ENCODE data around the gene GABRG3.
"Not testable (repeated sequence)": the region's sequence is repeated elsewhere in the genome, so short reads cannot be mapped to it uniquely, and the experiment has no call there.

GABRG3 gene

DNA sequence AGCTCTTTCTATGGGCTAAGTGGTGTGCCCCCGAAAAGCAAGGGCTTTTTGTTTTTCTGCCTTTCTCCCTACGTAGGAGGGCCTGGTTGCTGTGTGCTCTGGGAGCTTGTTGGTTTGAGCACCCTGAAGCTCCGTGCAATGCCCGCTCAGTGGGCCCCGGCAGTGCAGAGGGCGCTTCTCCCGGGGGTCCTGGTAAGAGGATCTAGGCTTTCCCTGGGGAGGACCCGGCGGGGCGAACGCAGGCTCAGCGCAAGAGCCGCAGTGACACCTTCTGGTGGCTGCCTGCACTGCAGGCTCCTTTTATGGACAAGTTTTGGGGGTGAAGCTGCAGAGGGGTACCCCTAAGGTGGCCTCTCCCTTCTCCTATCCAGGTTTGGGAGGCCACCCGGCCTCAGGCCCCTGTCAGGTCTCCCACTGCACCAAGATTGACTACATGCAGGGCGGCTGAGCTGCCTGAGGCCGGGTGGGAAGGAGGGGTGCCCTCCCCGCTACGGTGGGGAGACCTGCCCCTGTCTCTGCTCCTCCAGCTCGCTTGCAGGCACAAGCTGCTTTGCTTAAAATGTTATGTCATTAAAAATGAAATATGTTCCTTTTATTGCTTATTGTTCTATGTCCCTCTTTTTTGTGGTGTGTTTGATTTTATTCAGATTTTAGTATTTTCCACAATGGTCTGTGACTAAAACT lies 387.9 kb downstream of the GABRG3 start:
- no peak for DNase-seq

DNA sequence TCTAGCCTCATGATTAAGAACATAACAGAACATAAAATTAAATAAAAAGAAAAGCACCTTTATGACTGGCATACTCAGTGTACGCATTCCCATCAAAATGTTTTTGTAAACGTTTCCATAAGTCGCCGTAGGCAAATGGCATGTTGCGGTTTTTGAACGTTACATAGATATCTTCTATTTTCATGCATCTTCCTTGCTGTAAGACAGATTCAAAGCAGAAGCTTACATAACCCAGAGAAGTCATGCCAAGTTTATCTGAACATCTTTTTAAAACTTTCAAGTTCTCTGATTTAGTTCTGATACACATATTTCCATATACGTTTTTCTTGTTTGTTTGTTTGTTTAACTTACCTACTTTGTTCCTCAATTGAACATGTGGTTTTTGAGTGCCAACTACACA lies 388.6 kb downstream of the GABRG3 start:
- DNase-seq, result no peak

DNA sequence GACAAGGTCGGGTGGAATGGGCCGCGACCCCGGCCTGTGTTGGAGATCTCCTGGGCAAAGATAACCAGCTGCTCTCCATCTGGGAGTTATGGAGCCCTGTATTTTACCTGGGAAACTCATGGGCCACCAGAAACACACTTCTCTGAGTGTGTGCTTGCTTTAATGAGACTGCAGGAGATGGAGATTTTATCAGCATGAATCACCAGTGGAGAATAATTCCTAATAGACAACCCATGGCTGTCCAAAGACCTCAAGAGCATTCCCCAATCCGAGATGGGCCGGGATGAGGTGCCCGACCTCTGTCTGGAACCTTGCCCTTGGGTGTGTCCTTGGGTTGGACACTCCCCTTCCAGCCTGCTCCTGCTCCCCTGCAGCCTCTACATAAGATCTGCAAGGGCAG lies 389.3 kb downstream of the GABRG3 start:
- DNase-seq, result no peak

DNA sequence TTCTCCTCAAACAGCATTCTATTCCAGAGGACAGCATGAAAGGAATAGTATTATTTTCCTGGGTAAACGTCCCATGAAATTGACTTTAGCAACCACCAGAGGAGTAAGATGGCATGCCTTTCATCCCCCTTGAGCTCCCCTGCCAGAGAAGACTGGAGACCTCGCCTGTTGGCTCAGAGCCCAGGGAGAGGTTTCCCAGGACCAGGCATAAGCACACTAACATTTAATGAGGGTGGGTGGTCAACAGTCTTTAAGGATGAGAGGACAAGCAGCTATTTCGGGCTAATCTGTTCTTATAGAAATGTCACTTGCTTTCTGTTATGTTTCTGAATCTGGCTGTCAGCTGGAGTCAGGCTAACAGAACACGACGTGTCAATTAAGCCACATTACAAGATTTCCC lies 390.5 kb downstream of the GABRG3 start:
- DNase-seq, result no peak

DNA sequence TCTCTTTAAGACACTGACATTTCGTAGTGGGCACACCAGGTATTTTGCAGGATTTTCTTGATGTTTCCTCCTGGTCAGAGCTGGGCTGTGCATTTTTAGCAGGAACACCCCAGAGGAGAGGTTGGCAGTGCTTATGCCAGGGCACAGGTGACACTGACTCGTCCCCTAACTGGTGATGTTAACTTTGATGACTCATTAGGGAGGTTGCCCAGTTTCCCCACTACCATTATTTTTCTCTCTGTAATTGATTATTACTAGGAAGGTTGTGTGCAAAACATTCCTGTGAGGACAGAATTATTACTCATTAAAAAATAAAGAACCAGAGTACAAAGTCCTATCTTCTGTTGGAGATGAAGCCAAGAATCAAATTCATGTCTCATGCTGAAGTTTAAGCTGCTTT lies 394.5 kb downstream of the GABRG3 start:
- no peak for DNase-seq

DNA sequence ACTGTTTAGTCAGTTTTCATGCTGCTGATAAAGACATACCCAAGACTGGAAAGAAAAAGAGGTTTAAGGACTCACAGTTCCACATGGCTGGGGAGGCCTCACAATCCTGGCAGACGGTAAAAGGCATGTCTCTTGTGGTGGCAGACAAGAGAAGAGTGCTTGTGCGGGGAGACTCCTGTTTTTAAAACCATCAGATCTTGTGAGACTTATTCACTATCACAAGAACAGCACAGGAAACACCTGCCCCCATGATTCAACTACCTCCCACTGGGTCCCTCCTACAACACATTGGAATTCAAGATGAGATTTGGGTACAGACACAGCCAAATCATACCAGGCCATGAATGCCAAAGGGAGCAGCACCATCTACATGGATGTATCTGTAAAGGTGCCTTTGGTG lies 406.4 kb downstream of the GABRG3 start:
- not testable (repeated sequence) for DNase-seq

DNA sequence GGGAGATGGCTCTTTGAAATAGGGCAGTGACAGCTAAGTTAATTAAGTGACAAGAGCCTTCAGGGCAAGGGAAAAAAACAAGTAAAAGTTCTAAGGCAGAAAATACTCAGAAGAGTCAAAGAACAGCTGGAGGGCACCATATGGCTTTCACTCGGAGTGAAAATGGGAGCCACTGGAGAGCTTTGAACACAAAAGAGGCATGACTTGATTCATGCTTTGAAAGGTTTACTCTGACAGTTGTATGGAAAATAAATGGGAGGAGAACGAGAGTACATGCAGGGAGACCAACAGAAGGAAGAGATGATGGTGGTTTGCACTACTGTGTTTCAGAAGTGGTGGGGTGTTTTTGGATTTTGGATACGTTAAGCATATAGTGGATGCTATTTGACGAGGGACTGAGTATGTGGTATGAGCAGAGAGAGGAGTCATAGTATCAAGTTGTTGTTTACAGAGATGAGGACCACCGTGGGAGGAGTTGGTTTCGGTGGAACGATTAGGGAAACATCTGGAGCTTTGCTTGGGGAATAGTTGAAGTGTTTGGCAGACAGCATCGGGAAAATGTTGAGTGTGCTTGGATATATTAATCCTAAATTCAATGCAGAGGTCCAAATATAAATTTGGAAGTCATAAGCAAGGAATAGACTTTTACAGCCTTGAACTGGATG lies 411.5 kb downstream of the GABRG3 start:
- no peak for DNase-seq

DNA sequence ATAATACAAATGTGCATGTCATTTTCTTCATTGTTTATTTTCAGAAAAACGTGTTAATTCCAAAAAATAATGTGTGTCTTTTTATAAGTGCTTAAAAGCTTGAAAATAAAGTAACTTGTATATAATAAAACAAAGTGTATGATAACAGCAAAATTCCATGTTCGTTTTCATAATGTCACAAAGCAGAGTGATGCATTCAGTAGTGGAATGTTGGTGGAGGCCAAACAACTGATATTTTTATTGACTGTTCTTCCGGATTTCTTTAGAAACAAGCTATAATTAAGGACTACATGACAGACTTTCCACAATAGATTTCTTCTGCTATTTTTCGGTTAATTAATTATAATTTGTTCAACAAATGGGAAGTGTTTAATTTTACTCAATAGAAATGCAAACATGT lies 412.7 kb downstream of the GABRG3 start:
- no peak for DNase-seq

DNA sequence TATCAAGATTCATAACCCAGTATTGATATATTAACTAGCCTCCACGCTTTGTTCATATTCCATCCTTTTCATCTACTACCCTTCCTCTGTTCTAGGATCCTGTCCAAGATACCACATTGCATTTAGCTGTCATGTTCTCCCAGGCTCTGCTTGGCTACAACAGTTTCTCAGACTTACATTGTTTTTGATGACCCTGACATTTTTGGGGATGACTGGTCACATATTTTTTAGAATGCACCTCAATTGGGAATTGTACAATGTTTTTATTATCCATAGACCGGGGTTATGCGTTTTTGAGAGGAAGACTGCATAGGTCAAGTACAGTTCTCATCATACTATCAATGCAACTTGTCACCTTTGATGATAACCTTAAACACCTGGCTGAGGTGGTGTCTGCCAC lies 421.2 kb downstream of the GABRG3 start:
- no peak for DNase-seq

DNA sequence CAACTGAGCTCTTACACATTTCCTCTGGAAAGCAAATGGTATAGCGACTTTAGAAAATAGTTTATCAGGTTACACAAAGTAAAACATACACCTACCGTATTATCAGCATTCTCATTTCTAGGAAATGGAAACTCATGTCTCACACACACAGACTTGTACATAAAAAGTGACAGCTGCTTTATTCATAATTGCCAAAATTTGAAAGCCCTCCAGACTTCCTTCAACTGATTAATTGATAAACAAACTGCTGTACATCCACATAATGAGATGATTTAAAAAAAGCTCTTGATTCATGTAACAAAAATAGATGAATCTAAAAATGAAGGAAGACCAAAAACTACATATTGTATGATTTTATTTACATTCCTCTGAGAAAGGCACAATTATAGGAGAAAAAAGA lies 425.5 kb downstream of the GABRG3 start:
- DNase-seq, result no peak

DNA sequence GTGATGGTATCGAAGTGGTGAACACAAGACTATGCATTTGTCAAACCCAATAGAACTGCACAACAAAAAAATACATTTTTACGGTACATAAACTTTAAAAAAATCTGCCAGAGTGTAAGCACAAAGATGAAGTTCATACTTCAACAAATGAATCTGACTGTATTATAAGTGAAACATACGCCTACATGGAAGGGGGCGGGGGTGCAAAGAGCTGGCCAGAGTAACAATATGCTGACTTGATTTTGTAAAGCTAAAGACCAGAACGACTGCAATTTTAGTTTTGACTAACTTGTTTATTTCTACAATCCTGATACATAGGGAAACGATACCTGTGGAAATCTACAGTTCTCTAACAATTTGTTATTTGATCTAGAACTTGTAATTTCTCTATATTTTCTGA lies 426.0 kb downstream of the GABRG3 start:
- no peak for DNase-seq

DNA sequence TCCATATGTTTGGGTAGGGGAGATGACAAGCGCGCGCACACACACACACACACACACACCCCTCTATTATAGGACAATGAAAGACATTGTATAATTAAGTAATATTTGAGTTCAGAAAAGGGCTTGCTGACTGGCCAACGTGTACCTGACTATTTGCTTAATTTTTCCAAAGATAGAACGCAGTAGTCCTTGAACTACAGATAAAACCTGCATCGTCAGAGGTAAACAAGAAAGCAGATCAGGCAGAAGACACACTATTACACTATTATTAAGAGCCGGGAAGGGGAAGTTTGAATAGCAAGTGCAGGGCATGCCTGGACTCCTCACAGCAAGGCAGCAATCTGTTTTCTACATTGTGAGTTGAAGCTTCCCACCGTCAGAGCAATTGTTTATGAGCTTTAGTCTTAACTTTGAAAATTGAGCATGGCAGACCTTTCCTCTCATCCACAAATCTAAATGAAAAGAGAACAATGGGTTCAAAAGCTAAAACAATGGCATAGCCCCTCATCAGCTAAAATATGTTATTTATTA lies 427.7 kb downstream of the GABRG3 start:
- DNase-seq, result no peak

DNA sequence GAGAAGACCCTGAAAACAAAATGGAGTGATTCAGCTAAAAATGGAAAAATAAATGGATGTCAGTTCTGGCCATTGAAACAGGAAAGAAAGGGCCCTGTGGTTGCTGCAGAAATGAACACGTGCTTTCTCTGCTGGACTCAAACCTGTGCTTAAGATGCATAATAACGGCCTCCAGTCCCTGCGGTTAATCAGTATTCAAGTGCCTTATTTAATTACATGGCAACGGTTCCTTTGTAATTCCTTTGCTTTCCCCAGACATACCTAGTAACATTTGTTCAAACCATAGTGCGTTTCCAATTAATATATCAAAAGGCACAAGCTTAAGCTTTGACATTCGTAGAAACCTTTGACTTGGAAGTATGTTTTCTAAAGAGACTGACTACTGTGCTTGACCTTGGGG lies 428.3 kb downstream of the GABRG3 start:
- no peak for DNase-seq

DNA sequence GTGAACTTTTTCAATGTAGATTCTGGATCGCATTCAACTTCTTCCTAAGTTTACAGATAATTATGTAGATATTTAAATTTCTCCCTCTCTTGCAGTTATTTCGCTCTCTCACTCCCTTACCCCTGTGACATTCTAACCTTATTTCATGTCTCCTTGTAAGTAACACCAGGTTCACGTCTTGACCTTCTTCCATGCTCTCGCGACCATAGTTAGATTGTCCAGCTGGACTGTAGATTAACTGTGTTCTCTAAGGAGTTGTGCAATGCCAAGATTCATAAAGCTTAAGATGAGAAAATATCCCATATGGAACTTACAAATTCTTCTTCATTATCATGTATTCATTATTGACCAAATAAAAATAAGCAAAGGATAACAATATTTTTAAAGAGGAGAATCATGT lies 430.5 kb downstream of the GABRG3 start:
- DNase-seq, result no peak

DNA sequence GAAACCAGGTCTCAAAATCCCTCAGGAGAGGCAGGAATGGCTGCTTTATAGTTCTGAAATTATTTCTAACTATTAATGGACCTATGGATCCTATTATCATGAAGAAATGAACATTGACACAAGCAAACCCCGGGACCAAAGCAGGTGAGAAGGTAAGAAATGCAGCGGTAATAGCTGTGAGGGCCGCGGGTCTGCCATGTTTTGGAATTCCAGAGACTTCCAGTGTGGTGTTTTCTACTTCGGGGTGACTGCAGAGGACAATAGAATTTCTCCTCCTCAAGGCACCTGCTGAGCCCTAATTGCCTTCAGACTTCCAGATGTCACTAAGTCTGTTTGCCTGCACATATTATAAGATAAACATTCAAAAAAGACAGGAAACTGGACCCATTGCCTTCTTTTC lies 437.4 kb downstream of the GABRG3 start:
- DNase-seq, result no peak

DNA sequence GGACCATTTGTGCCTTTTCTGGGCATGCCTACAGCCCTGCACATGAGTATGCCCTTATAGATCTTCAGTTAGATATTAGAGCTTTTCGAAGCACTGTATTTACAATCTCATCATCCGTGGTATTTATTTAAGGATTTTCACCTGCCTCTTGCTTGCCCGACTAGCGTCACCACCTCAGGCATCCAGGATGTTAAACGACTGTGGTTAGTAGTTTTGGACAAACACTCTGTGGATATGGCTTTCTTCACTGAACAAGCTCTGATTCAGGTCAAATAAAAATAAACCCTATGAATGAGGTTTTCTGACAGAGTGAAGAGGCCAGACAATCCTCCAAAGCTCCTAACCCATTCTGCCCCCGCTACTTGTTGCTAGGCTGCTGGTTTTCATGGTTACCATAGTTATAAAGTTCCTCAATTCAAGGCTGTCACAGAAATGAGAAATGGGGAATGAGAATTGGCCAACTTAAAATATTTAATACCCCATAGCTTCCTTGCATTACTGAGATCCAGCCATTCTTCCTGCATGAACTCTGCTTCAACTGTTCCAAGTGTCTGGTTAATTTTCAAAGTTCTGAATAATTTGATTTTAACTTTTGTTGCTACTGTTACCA lies 440.1 kb downstream of the GABRG3 start:
- no peak for DNase-seq

DNA sequence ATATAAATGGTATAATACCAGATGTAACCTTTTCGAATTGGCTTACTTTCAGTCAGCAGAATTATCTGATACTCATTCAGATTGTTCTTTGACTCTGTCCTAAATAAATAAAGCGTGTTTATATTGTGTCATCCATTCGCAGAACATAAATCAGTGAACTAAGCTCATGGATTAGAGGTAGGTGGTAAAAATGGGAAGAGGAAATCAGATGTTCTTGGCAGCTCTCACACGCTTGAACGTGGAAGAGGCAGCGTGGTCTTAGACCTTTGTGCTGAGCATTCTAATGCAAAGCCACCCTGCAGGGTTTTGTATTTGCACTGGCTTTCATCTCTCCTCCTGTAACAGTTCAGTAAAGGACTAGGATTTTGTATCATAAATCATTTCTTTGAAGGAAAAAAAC lies 441.4 kb downstream of the GABRG3 start:
- no peak for DNase-seq

DNA sequence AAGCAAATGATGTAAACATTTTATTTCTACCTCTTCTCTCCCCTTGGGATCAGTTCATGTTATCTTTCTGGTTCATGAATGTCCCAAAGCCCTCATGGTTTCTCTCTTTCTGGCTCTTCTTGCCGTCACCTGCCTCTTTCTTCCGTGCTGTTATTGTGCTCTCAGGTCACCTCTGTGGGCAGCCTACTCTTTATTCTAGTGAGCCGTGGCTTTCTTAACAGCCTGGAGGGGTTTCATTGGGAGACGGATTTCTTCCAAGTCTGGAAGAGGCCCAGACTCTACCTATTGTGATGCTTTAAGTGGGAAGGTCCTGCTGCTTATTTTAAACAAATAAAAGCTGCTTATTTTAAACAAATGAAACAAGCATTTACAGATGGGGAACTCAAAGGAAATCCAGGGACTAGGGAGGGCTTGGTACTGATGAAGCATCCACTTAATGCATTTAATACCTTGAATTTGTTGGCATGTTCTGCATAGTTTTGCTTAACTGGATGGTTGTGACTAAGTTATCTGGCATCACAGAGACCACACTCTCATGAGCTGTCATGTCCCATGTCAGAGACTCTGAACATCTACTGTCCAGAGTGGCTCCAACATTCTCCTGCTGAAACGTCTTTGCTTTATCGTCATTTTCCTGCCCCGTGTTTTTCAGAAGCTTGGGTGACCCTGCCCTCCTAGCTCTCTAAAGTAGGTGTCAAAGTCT lies 443.3 kb downstream of the GABRG3 start:
- no peak for DNase-seq

DNA sequence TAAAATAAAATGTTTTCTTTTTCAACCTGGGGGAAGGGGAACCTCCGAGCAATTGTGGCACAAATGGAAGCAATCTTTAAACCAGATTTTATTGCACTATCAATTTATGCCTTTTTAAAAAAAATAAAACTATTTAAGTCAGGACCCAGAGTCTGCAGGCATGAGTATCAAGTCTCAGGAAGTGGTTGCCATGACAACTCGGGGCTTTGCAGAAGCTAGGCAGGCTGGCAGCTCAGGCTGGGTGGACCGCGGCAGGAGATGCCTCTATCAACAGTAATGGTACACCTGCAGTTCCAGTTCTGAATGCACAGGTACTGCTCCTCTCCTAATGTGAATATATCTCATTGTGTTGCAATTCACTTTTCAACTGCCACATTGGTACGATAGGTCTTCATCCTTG lies 447.7 kb downstream of the GABRG3 start:
- DNase-seq, result no peak

DNA sequence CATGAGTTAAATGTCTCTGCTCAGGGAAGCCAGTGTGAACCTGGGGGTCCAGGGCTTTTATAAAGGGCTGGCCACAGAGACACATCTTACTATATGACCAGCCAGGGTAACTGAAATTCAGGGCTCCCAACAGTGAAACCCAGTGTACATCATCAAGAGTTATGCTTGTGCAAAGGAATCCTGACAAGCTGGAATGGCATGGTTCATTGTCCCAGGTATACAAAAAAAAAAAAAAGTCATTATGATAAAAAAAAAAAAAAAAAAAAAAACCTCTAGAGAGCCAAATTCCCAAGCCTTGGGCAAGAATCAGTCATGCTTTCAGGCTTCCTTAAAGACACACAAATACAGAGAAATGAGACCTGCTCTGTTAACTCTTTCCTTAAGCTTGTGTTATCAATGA lies 452.0 kb downstream of the GABRG3 start:
- DNase-seq, result no peak

DNA sequence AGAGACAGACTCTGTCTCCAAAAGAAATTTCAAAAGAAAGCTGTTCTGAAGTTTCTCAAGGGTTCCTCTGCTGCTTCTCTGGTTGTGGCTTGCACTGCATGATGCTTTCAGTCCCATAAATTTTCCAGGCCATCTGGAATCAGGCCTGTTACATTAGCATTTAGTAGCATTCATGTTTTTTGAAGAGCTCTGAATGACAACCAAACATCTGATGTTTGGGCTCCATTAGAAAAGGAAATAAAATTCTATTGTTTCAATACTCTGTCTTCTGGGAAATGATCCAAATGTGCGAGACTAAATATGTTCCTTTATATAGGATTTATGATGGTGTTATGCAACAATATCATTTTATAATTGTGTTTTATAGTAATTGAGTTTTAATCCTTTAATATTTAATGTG lies 455.8 kb downstream of the GABRG3 start:
- no peak for DNase-seq

DNA sequence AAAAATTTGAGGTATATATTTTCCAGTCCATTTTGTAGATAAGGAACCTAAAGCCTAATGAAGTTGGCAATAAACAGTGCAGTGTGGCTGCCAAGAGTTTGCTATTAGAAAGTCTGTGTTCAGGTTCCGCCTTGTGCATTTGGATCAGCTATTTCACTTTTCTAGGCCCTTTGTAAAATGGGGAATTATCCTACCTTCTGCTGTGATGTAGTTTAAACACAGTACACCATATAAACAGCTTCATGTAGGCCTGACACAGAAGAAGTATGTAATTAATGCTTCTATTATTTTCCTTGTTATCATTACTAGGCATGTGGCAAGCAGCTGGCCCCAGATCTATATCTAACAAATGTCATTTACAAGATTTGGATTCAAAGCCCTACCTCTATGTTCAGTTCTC lies 456.3 kb downstream of the GABRG3 start:
- no peak for DNase-seq

DNA sequence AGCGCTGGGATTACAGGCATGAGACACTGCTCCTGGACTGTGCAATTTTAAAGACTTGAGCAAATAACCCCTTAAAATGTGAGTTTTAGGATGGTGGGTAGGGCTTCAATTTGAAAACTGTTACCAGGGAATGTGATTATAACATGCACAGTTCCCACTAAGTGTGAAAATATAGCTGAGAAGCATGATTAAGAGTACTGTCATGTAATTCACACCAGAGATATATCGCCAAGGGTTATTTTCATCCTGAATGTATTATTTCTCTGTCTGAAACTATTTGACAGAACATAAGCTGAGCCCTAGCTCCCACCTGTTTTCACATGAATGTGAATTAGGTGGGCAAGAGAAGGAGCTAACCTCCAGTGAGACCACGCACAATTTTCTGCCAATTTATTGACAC lies 457.2 kb downstream of the GABRG3 start:
- no peak for DNase-seq

DNA sequence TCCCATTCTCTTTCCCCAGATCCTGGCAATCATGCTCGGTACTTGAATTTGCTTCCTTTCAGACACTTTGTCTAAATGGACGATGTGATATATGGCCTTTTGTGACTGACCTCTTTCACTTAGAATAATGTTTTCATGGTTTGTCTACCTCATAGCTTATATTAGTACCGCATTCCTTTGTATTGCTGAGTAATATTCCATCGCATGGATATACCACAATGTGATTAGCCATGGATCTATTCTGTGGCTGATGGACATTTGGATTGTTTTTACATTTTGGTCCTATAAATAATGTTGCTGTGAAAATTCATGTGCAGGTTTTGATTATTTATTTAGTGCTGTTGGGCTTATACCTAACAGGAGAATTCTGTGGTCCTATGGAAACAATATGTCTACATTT lies 458.6 kb downstream of the GABRG3 start:
- DNase-seq, result no peak
